ENCODE results near the gene TGFBR3. TPM values are rescaled to one million over a fixed set of nuclear protein-coding genes. Genes with fewer than 3 reads are reported as not detected.
"Not testable (repeated sequence)": the region's sequence is repeated elsewhere in the genome, so short reads cannot be mapped to it uniquely, and the experiment has no call there.

The TGFBR3 gene
- total and polyA plus RNA-seq, 8 donors = 21.7 to 54.6 (median 45.1) TPM

DNA sequence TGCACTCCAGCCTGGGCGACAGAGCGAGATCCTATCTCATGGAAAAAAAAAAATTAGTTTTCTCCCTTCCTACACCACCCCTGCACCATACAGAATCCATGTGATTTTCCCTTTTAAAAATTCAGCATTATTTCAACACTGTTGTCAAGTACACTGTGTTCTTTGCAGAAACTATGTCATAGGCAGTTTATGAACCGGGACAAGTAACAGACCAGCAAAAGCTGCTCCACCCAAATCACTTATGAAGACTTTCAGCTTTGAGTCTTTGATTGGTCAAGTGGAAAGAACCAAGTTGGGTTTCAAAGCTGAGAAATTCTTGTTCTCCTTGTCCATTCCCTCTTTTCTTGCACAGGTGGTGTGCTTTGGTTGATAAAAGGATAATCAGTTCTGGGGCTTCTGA lies 212.3 kb downstream of the TGFBR3 start:
- intact Hi-C loops (cut with DNase I) = no loop called here
- no peaks in the 10 kb centered on the region for H3K9me3 ChIP-seq

DNA sequence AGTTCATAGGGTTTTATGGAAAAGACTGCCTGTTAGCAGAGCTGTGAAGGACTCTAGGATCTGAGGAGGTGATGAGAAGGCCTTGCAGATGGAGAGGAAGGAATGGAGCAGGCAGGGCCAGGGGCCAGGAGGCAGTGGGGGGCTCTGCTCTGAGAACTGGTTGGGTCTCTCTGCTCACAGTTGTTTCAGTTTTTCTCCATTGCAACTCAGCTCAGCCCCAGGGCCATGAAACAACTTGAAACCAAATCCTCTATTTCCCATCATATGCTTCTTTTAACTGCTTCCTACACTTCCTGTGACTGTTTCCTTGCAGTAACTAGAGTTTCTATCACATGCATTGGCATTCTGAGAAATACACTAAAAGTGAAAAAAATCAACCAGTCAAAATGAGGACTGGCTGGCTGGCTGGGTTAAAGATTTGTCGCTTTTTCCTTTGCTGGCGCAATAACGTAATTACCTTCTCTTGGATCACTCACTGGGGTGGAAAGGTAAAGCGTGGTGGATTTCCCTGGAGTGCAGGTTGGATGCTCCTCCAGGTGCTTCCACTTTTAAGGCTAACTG lies 213.3 kb downstream of the TGFBR3 start:
- peak in 2 of 4 donors; percentile 36 to 56 for DNase-seq
- no peak overlapping the region for H3K27ac ChIP-seq
- no peaks in the 10 kb centered on the region for H3K36me3 ChIP-seq
- no peaks in the 10 kb centered on the region for H3K9me3 ChIP-seq
- ATAC-seq = no peak
- intact Hi-C loops (cut with DNase I) = no loop called here
- no peaks in the 10 kb centered on the region for H3K27me3 ChIP-seq
- TF ChIP-seq, protein P1, sequence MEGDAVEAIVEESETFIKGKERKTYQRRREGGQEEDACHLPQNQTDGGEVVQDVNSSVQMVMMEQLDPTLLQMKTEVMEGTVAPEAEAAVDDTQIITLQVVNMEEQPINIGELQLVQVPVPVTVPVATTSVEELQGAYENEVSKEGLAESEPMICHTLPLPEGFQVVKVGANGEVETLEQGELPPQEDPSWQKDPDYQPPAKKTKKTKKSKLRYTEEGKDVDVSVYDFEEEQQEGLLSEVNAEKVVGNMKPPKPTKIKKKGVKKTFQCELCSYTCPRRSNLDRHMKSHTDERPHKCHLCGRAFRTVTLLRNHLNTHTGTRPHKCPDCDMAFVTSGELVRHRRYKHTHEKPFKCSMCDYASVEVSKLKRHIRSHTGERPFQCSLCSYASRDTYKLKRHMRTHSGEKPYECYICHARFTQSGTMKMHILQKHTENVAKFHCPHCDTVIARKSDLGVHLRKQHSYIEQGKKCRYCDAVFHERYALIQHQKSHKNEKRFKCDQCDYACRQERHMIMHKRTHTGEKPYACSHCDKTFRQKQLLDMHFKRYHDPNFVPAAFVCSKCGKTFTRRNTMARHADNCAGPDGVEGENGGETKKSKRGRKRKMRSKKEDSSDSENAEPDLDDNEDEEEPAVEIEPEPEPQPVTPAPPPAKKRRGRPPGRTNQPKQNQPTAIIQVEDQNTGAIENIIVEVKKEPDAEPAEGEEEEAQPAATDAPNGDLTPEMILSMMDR (IDR thresholded peaks at IDR 0.05) = no peak
- H3K4me3 ChIP-seq = no peak overlapping the region
- no peaks in the 10 kb centered on the region for H3K4me1 ChIP-seq

More for the DNA sequence above, 212.3 kb downstream of the TGFBR3 start:
- H3K27me3 ChIP-seq = no peaks in the 10 kb centered on the region
- H3K4me1 ChIP-seq = no peaks in the 10 kb centered on the region
- DNase-seq (no peak), ATAC-seq (no peak)
- H3K36me3 ChIP-seq = no peaks in the 10 kb centered on the region
- no peak overlapping the region for H3K4me3 ChIP-seq
- no peak overlapping the region for H3K27ac ChIP-seq
- TF ChIP-seq, protein P1 (IDR thresholded peaks at IDR 0.05) = no peak

DNA sequence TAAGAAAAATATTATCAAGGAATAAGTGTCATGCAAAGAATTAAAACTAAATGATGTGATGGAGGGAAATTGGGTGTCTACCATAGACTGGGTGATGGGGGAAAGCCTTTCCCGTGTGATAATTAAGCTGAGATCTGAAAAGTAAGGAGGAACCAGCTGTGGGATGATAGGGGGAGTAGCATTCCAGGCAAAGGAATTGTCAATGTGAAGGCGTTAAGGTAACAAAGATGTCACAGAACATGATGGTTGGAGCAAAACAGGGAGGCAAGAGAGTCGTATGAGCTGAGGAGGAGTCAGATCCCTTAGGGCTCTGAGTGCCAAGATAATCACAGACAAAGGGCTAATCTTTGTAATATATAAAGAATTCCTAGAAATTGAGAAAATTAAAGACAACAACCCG lies 215.2 kb downstream of the TGFBR3 start:
- intact Hi-C loops (cut with DNase I) = no loop called here
- TF ChIP-seq, protein P1 (IDR thresholded peaks at IDR 0.05) = no peak
- DNase-seq (no peak), ATAC-seq (no peak)
- H3K4me3 ChIP-seq = no peak overlapping the region
- no peak overlapping the region for H3K27ac ChIP-seq
- H3K36me3 ChIP-seq = no peaks in the 10 kb centered on the region
- H3K4me1 ChIP-seq = no peaks in the 10 kb centered on the region
- no peaks in the 10 kb centered on the region for H3K27me3 ChIP-seq
- no peaks in the 10 kb centered on the region for H3K9me3 ChIP-seq

DNA sequence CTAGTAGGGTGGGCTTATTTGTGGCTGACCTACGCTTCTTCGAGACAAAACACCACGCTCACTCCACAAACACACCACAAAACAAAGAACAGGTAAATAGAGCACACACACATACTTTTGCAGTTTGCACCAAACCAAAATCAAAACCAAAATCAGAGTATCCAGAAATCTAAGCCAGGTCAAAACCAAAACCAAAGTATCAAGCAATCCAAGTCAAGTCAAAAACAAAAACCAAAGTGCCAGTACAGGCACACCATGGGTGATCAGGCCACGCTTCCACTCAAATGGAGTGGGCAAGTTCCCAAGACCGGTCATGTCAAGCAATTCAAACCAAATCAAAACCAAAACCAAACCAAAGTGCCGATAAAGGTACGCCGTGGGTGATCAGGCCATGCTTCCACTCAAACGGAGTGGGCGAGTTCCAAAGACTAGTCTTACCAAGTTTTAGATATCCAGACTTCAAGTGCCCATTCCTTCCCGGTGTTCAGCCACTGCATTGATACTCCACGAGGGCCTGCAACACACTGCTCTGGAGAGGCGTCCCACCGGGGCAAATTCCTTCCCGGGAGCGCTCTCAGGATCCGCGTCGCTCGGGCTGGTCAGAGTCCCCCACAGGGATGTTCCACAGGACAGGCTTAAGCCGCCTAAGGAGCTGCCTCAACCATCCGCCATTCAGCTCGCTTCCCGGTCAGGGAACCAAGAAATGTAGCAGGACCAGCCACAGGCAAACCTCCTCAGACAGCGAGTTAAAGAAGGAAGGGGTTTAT lies 216.2 kb downstream of the TGFBR3 start:
- Histone ChIP-seq H3K4me1 (no peaks in the 10 kb centered on the region), H3K9me3 (no peaks in the 10 kb centered on the region), H3K27me3 (no peaks in the 10 kb centered on the region), H3K27ac (no peak overlapping the region), H3K4me3 (no peak overlapping the region), H3K36me3 (no peaks in the 10 kb centered on the region)
- no peak for ATAC-seq
- TF ChIP-seq, protein P1 (IDR thresholded peaks at IDR 0.05) = no peak
- DNase-seq = no peak
- intact Hi-C loops (cut with DNase I) = no loop called here

DNA sequence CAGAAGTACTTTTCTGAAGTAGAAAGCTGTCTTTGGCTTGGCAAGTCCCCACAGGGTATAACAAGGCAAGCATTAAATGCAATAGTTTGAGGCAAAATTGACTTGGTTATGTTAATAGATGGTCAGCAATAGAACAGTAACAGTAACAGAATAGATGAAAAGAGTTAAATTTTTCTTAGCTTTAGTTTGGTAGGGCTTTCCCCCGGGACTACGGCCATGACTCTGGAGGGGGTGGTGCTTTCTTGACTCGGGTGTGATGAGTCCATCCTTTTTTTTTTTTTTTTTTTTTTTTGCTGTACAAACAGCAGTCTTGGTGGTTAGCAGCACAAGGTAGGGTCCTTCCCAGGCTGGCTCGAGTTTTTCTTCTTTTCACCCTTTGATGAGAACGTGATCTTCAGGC lies 219.3 kb downstream of the TGFBR3 start:
- H3K4me1 ChIP-seq, DNase-seq: not testable (repeated sequence)

More for the DNA sequence above, 219.3 kb downstream of the TGFBR3 start:
- H3K4me3 ChIP-seq; H3K9me3 ChIP-seq; H3K27ac ChIP-seq; H3K36me3 ChIP-seq; intact Hi-C loops (cut with DNase I); ATAC-seq; H3K27me3 ChIP-seq: not testable (repeated sequence)

Measured in left lung (tissue), 10 donors.